HG02884 (cell line): Measurements from ENCODE around the gene DNAJC13.
A peak's percentile ranks its signal among the peaks of the same experiment; 100 is the strongest.

Experiments used
- ATAC-seq: cut with Tn5 transposase; IDR thresholded peaks from one replicate; pipeline ENCODE4 v1.9.1; 2021; ENCODE audit warnings: mild to moderate bottlenecking, moderate library complexity; ENCODE audit not compliant: unreplicated experiment

DNAJC13 gene

GRCh38 chr3:132457286-132457685 lies 40.0 kb downstream of the DNAJC13 start:
- ATAC-seq, result no peak

DNA sequence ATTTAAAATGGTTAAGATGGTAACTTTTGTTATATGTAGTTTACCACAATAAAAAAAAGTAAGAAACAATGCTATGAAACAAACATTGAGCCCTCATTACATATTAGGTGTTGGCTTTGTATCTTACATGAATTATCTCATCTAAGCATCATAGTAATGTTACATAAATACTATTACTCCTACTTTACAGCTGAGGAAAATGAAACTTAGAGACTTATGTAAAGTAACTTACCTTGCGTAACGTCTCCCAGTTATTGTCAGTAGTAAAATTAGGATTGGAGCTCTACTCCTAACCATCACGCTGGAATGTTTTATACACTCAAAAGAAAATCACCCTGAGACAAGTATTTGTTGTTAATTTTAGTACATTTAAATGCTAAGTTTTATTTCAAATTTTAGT lies 42.2 kb downstream of the DNAJC13 start:
- ATAC-seq, result no peak

DNA sequence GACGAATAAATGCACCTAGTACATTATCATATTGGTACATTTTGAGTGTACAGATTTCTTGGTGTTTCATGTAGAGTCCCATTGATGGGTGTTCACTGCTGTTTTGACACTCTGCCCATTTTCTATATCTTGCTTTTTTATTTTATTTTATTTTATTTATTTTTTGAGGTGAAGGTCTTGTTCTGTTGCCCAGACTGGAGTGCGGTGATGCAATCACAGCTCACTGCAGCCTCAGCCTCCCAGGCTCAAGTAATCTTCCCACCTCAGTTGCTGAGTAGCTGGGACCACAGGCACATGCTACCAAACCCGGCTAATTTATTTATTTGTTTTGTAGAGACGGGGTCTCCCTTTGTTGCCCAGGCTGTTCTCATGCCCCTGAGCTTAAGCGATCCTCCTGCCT lies 44.2 kb downstream of the DNAJC13 start:
- no peak for ATAC-seq

DNA sequence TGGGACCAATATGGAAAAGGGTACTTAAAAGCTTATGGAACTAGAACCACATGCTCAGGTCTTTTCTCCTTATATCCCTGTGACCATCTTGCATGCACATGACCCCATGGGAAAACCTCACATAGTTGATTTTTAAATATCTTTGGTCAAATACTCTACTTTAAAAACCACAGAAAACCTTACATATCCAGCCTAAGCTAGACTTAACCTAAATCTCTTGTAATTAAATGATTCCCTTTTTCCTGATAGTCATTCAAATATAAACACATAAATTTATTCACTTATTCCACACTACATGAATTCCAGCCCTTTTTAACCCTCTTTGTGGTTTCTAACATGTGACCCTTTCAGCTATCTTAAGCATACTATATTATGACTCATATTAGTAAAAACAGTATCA lies 46.8 kb downstream of the DNAJC13 start:
- no peak for ATAC-seq

DNA sequence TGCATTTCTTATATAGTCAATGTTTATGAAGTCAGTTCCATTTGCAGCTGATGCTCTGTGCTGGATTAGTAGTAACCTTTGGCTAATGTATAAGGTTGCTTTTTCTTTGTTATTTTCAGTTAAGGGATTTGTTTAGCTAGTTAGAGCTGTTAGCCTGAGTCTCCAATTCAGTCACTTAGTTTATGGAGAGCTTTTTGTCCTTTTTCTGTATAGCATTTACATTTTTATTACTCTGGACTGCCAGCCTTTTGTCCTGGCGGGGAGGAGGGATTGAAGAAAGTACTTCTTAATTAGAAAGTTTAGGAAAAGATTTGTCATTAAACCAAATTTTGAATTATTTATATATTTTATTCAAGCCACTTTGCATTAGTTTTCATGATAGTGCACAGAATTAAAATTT lies 52.0 kb downstream of the DNAJC13 start:
- ATAC-seq, result no peak

- no peak for ATAC-seq
Observed at GRCh38 chr3:132486099-132486498, 68.8 kb downstream of the DNAJC13 start.

GRCh38 chr3:132488151-132488550 lies 70.8 kb downstream of the DNAJC13 start:
- no peak for ATAC-seq

- ATAC-seq, result no peak
Observed at GRCh38 chr3:132499071-132499470, 81.8 kb downstream of the DNAJC13 start.

DNA sequence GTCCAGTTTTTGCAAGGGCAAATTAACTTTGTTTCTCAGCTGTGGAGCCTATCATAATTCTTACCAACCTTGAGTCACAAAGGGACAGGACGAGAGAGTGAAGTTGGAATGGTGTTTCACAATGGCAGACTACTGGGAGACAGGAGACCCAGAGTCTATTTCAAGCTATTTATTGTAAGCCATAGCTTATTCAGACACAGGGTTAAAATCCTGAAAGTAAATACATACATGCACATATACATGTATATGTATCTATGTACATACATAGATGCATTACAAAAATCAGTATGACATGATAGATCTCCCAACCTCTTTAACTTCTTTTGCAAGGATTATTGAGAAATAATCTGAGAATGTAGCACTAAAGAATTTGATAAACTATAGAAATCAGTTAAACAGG lies 86.3 kb downstream of the DNAJC13 start:
- no peak for ATAC-seq

GRCh38 chr3:132504375-132504933 lies 87.2 kb downstream of the DNAJC13 start:
- no peak for ATAC-seq

GRCh38 chr3:132507657-132508056 lies 90.4 kb downstream of the DNAJC13 start:
- ATAC-seq, result no peak

DNA sequence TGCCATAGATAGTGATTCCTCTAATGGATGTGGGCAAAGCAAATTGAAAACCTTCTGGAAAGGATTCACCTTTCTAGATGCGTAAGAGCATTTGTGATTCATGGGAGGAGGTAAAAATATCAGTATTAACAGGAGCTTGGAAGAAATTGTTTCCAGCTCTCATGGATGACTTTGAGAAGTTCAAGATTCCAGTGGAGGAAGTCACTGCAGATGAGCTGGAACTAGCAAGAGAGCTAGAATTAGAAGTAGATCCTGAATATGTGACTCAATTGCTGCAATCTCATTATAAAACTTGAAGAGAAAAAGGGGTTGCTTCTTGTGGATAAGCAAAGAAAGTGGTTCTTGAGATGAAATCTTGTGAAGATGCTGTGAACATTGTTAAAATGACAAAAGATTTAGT lies 91.8 kb downstream of the DNAJC13 start:
- no peak for ATAC-seq

DNA sequence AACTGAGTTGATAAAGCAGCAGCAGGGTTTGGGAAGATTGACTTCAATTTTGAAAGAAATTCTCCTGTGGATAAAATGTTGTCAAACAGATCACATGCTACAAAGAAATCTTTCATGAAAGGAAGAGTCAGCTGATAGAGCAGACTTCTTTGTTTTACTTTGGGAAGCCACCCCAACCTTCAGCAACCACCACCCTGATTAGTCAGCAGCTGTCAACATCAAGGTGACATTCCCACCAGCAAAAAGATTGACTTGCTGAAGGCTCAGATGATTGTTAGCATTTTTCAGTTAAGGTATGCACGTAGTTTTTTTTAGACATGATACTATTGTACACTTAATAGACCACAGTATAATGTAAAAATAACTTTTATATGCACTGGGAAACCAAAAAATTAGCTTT lies 92.2 kb downstream of the DNAJC13 start:
- ATAC-seq, result no peak

DNA sequence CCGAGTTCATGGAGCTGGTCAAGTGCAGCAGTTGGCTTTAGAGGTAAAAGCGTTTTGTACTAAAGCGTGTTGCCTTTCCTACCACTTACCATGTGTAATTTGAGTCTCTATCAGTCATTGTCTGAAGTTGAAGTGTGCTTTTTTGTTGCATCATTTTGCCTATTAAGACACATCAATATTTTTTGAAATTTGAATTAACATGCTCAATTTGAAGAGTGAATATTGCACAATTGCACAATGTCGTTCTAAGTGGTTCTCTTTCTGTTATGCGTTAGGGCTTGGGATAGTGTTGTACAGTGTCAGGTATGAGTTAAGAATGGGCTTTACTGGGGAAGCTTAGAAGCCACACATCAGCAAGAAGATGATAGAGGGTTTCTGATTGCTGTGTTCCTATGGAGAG lies 95.8 kb downstream of the DNAJC13 start:
- no peak for ATAC-seq

GRCh38 chr3:132517311-132517710 lies 100.0 kb downstream of the DNAJC13 start:
- ATAC-seq, result no peak

GRCh38 chr3:132519914-132520313 lies 102.6 kb downstream of the DNAJC13 start:
- no peak for ATAC-seq

GRCh38 chr3:132521901-132522300 lies 104.6 kb downstream of the DNAJC13 start:
- no peak for ATAC-seq

DNA sequence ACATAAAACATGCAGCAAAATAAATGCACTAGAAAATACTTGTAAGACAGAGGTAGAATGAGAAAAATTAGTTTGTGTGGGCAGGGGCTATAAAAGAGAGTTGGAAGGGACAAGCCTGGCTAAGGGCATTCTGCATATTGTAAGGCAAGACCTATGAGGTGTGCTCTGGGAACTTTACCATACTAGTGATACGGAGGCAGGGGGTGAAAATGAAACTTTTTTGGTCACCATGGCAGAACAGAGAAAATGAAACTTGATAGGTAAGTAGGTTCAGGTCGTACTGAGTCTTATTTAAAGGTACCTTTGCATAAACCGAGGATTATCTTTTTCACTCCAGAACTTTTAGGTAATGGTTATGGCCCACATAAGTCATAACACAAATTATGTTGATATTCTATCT lies 105.1 kb downstream of the DNAJC13 start:
- peak; percentile 90 for ATAC-seq

- no peak for ATAC-seq
Observed at GRCh38 chr3:132530624-132531023, 113.3 kb downstream of the DNAJC13 start.

GRCh38 chr3:132535575-132536441 lies 118.5 kb downstream of the DNAJC13 start:
- ATAC-seq, result no peak

- no peak for ATAC-seq
Observed at GRCh38 chr3:132536442-132537153, 119.3 kb downstream of the DNAJC13 start.

- no peak for ATAC-seq
Observed at GRCh38 chr3:132537297-132537696, 120.0 kb downstream of the DNAJC13 start.
